ENCODE measurements around the gene IPO11.

Gene IPO11

DNA sequence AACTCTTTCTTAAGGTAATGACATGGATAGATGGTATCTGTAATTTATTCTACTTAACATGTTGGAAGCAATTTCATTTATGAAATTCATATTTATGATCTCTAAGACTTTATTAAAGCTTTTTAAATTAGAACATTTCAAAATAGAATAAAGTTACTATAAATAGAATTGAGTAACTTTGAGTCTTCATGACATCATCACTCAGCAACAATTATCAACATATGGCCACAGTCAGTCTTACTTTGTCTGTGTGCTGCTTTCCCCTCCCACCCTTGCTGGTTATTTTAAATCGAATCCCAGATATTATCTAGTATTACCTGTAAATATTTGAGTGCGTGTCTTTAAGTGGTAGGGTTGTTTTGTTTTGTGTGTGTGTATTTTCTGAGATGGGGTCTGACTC, 65.2 kb downstream of the IPO11 start:
- H2AFZ ChIP-seq (ENCODE audit: low read depth, low read length): no peak overlapping the region
- H2AK5ac ChIP-seq (ENCODE audit: low read length, severe bottlenecking): no peak overlapping the region
- H3K79me1 ChIP-seq (replicated peaks; ENCODE audit: low read length, poor library complexity, severe bottlenecking): peaks cover 4% of the 10 kb centered on the region
- no peaks in the 10 kb centered on the region for H3K27me3 ChIP-seq (ENCODE audit: control insufficient read depth in 1 of 2, insufficient read depth in 1 of 2, low read length in 2 of 2)
- DNase-seq: peak; percentile 57
- no peak overlapping the region for H3K14ac ChIP-seq (ENCODE audit: low read length in 2 of 2)
- no peak overlapping the region for H4K91ac ChIP-seq (ENCODE audit: low read length)
- H3K4ac ChIP-seq (ENCODE audit: low read depth in 1 of 2, low read length in 2 of 2): no peak overlapping the region
- WGBS: 100% methylated on average over 1 of the region's 2 CpGs
- no peak overlapping the region for H2BK12ac ChIP-seq (ENCODE audit: low read length in 2 of 2)
- no peak overlapping the region for H3K23ac ChIP-seq (ENCODE audit: low read length in 2 of 2)
- H3K4me3 ChIP-seq (ENCODE audit: insufficient read depth in 1 of 2, low read depth in 1 of 2, low read length in 2 of 2): no peak overlapping the region
- H3K9ac ChIP-seq (ENCODE audit: low read length): peak overlapping the region; percentile 54
- H3K27ac ChIP-seq (ENCODE audit: low read length, poor library complexity, severe bottlenecking): no peak overlapping the region
- no peaks in the 10 kb centered on the region for H3K9me3 ChIP-seq (ENCODE audit: control insufficient read depth, low read length)
- H2BK120ac ChIP-seq (ENCODE audit: low read depth, low read length): no peak overlapping the region
- no peak overlapping the region for H2BK15ac ChIP-seq (ENCODE audit: low read depth, poor library complexity, severe bottlenecking)
- H3K18ac ChIP-seq (ENCODE audit: low read depth in 1 of 2, low read length in 2 of 2): no peak overlapping the region
- H3K36me3 ChIP-seq (ENCODE audit: control insufficient read depth in 1 of 2, insufficient read depth in 2 of 2, low read depth in 1 of 2, low read length in 2 of 2): no peaks in the 10 kb centered on the region
- H3K4me2 ChIP-seq (ENCODE audit: low read length, poor library complexity, severe bottlenecking): no peak overlapping the region
- H3K4me1 ChIP-seq (ENCODE audit: control insufficient read depth, insufficient read depth, low read depth, low read length): peaks cover 5% of the 10 kb centered on the region
- H2BK5ac ChIP-seq (ENCODE audit: low read depth, low read length, poor library complexity, severe bottlenecking): no peak overlapping the region
- no peak overlapping the region for H4K8ac ChIP-seq (ENCODE audit: low read length)

DNA sequence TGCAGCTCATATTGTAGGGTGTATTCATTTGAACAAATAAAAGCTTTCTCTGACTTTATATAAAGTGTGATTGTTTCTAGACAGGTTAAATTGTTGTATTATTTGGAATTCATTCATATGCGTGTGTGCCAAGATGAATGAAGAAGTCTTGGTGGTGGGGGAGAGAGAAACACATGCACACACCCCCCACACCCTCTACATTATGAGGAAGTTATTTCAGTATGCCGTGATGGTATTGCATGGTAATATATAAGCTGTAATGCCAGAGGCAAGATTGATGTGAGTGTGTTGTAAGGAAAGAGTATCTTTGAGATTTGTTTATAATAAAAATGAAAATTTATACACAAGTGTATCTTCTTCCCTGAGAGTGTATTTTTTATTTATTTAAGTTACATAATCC, 71.0 kb downstream of the IPO11 start:
- Histone ChIP-seq H3K23ac (ENCODE audit: low read length in 2 of 2) (no peak overlapping the region), H3K4me2 (ENCODE audit: low read length, poor library complexity, severe bottlenecking) (no peak overlapping the region), H3K27me3 (ENCODE audit: control insufficient read depth in 1 of 2, insufficient read depth in 1 of 2, low read length in 2 of 2) (no peaks in the 10 kb centered on the region), H2AFZ (ENCODE audit: low read depth, low read length) (no peak overlapping the region), H2BK120ac (ENCODE audit: low read depth, low read length) (no peak overlapping the region), H3K9me3 (ENCODE audit: control insufficient read depth, low read length) (no peaks in the 10 kb centered on the region), H3K9ac (ENCODE audit: low read length) (no peak overlapping the region), H2AK5ac (ENCODE audit: low read length, severe bottlenecking) (no peak overlapping the region), H3K4ac (ENCODE audit: low read depth in 1 of 2, low read length in 2 of 2) (no peak overlapping the region), H2BK12ac (ENCODE audit: low read length in 2 of 2) (no peak overlapping the region), H2BK5ac (ENCODE audit: low read depth, low read length, poor library complexity, severe bottlenecking) (no peak overlapping the region), H4K91ac (ENCODE audit: low read length) (no peak overlapping the region), H3K27ac (ENCODE audit: low read length, poor library complexity, severe bottlenecking) (no peak overlapping the region), H4K8ac (ENCODE audit: low read length) (no peak overlapping the region), H3K4me1 (ENCODE audit: control insufficient read depth, insufficient read depth, low read depth, low read length) (no peaks in the 10 kb centered on the region), H3K4me3 (ENCODE audit: insufficient read depth in 1 of 2, low read depth in 1 of 2, low read length in 2 of 2) (no peak overlapping the region), H3K14ac (ENCODE audit: low read length in 2 of 2) (no peak overlapping the region), H3K79me1 (replicated peaks; ENCODE audit: low read length, poor library complexity, severe bottlenecking) (peaks cover 3% of the 10 kb centered on the region), H3K18ac (ENCODE audit: low read depth in 1 of 2, low read length in 2 of 2) (no peak overlapping the region), H2BK15ac (ENCODE audit: low read depth, poor library complexity, severe bottlenecking) (no peak overlapping the region), H3K36me3 (ENCODE audit: control insufficient read depth in 1 of 2, insufficient read depth in 2 of 2, low read depth in 1 of 2, low read length in 2 of 2) (peaks cover 3 to 25% of the 10 kb centered on the region in 2 experiments)
- 80% methylated on average over 1 of the region's 2 CpGs for WGBS
- no peak for DNase-seq

DNA sequence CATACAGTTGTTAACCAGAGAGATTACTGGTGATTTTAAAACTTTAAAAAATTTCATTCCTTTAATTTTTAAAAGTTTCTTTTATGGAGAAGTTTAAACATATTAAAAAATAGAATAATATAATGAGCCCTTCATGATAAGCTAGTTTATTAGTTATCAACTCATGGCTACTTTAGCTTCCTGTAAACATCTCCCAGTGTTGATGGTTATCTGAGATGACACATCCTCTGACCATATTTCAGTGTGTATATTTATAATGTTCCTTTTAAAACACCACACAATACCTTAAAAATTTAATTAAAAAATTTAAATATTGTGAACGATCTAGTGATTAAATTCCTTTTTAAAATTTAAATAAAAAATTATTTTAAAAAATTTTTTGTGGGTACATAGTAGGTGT, 74.1 kb downstream of the IPO11 start:
- Histone ChIP-seq H3K27ac (ENCODE audit: low read length, poor library complexity, severe bottlenecking) (no peak overlapping the region), H2BK12ac (ENCODE audit: low read length in 2 of 2) (no peak overlapping the region), H3K14ac (ENCODE audit: low read length in 2 of 2) (no peak overlapping the region), H3K4ac (ENCODE audit: low read depth in 1 of 2, low read length in 2 of 2) (no peak overlapping the region), H3K4me1 (ENCODE audit: control insufficient read depth, insufficient read depth, low read depth, low read length) (no peaks in the 10 kb centered on the region), H3K23ac (ENCODE audit: low read length in 2 of 2) (no peak overlapping the region), H3K4me2 (ENCODE audit: low read length, poor library complexity, severe bottlenecking) (no peak overlapping the region), H3K27me3 (ENCODE audit: control insufficient read depth in 1 of 2, insufficient read depth in 1 of 2, low read length in 2 of 2) (no peaks in the 10 kb centered on the region), H2BK120ac (ENCODE audit: low read depth, low read length) (no peak overlapping the region), H3K18ac (ENCODE audit: low read depth in 1 of 2, low read length in 2 of 2) (no peak overlapping the region), H4K91ac (ENCODE audit: low read length) (no peak overlapping the region), H2BK5ac (ENCODE audit: low read depth, low read length, poor library complexity, severe bottlenecking) (no peak overlapping the region), H3K9ac (ENCODE audit: low read length) (no peak overlapping the region), H2AK5ac (ENCODE audit: low read length, severe bottlenecking) (no peak overlapping the region), H4K8ac (ENCODE audit: low read length) (no peak overlapping the region), H2BK15ac (ENCODE audit: low read depth, poor library complexity, severe bottlenecking) (no peak overlapping the region), H3K36me3 (ENCODE audit: control insufficient read depth in 1 of 2, insufficient read depth in 2 of 2, low read depth in 1 of 2, low read length in 2 of 2) (peaks cover 3 to 36% of the 10 kb centered on the region in 2 experiments), H3K9me3 (ENCODE audit: control insufficient read depth, low read length) (no peaks in the 10 kb centered on the region), H3K4me3 (ENCODE audit: insufficient read depth in 1 of 2, low read depth in 1 of 2, low read length in 2 of 2) (no peak overlapping the region), H2AFZ (ENCODE audit: low read depth, low read length) (no peak overlapping the region), H3K79me1 (replicated peaks; ENCODE audit: low read length, poor library complexity, severe bottlenecking) (peaks cover 5% of the 10 kb centered on the region)
- WGBS: no CpG with 5 or more reads among the region's 1 CpG
- DNase-seq: peak; percentile 36

DNA sequence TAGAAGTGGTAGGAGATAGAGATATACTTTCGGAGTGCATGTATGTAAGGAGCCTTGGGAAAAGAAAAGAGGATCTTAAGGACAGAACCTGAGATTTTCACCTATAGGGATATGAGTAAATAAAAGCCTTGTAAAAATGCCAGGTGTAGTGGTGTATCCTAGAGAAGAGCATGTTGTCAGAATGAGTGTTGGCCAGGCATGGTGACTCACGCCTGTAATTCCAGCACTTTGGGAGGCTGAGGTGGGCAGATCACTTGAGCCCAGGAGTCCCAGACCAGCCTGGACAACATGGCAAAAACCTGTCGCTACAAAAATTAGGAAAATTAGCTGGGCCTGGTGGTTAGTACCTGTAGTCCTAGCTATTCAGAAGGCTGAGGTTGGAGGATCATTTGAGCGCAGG, 76.0 kb downstream of the IPO11 start:
- peak overlapping the region; percentile 37 to 77 for H2BK12ac ChIP-seq (ENCODE audit: low read length in 2 of 2)
- H2AFZ ChIP-seq (ENCODE audit: low read depth, low read length): no peak overlapping the region
- peaks cover 5% of the 10 kb centered on the region for H3K79me1 ChIP-seq (replicated peaks; ENCODE audit: low read length, poor library complexity, severe bottlenecking)
- H3K9ac ChIP-seq (ENCODE audit: low read length): no peak overlapping the region
- no peak overlapping the region for H3K27ac ChIP-seq (ENCODE audit: low read length, poor library complexity, severe bottlenecking)
- H3K4me1 ChIP-seq (ENCODE audit: control insufficient read depth, insufficient read depth, low read depth, low read length): no peaks in the 10 kb centered on the region
- H3K36me3 ChIP-seq (ENCODE audit: control insufficient read depth in 1 of 2, insufficient read depth in 2 of 2, low read depth in 1 of 2, low read length in 2 of 2): peaks cover 3 to 38% of the 10 kb centered on the region in 2 experiments
- no peak overlapping the region for H4K91ac ChIP-seq (ENCODE audit: low read length)
- peak overlapping the region in 1 of 2 experiments; percentile 67 for H3K23ac ChIP-seq (ENCODE audit: low read length in 2 of 2)
- no peak overlapping the region for H2BK5ac ChIP-seq (ENCODE audit: low read depth, low read length, poor library complexity, severe bottlenecking)
- no peak overlapping the region for H3K4me3 ChIP-seq (ENCODE audit: insufficient read depth in 1 of 2, low read depth in 1 of 2, low read length in 2 of 2)
- no peak overlapping the region for H3K14ac ChIP-seq (ENCODE audit: low read length in 2 of 2)
- 73% methylated on average over 4 of the region's 4 CpGs for WGBS
- no peak overlapping the region for H2BK120ac ChIP-seq (ENCODE audit: low read depth, low read length)
- no peak overlapping the region for H4K8ac ChIP-seq (ENCODE audit: low read length)
- H2BK15ac ChIP-seq (ENCODE audit: low read depth, poor library complexity, severe bottlenecking): no peak overlapping the region
- H3K4ac ChIP-seq (ENCODE audit: low read depth in 1 of 2, low read length in 2 of 2): no peak overlapping the region
- no peaks in the 10 kb centered on the region for H3K9me3 ChIP-seq (ENCODE audit: control insufficient read depth, low read length)
- H3K4me2 ChIP-seq (ENCODE audit: low read length, poor library complexity, severe bottlenecking): no peak overlapping the region
- no peak overlapping the region for H2AK5ac ChIP-seq (ENCODE audit: low read length, severe bottlenecking)
- DNase-seq: no peak
- no peaks in the 10 kb centered on the region for H3K27me3 ChIP-seq (ENCODE audit: control insufficient read depth in 1 of 2, insufficient read depth in 1 of 2, low read length in 2 of 2)
- peak overlapping the region in 1 of 2 experiments; percentile 43 for H3K18ac ChIP-seq (ENCODE audit: low read depth in 1 of 2, low read length in 2 of 2)
